Spleen (tissue), 11 donors: ENCODE results near the gene F2RL3. TPM values are rescaled to one million over a fixed set of nuclear protein-coding genes. Genes with fewer than 3 reads are reported as not detected.

ENCODE experiments used
- DNase-seq: peaks from one replicate; pipeline ENCODE4 v3.0.0-alpha.2; 2020
- H3K27ac ChIP-seq, 8 donors: fragments of 200-600 bp; sonication (generic) in 7 of 8; 1 replicate in 4 of 8; 2 replicates in 4 of 8; pipeline versions ENCODE4 v1.5.0 to v1.8.0; 2016 to 2021; ENCODE audit warnings: inconsistent platforms in 4 of 8, mild to moderate bottlenecking in 4 of 8, moderate library complexity in 1 of 8
- H3K27me3 ChIP-seq, 7 donors: fragments of 200-600 bp; sonication (generic) in 6 of 7; replicated peaks in 1 of 7; 1 replicate in 4 of 7; 2 replicates in 3 of 7; pipeline versions ENCODE4 v1.5.0 to v1.8.0; 2016 to 2021; ENCODE audit warnings: inconsistent platforms in 3 of 7, mild to moderate bottlenecking in 1 of 7
- H3K36me3 ChIP-seq, 6 donors: fragments of 200-600 bp; sonication (generic) in 5 of 6; 1 replicate in 4 of 6; 2 replicates in 2 of 6; pipeline versions ENCODE4 v1.5.0 to v1.8.0; 2016 to 2021; ENCODE audit warnings: inconsistent platforms in 2 of 6
- H3K4me1 ChIP-seq, 6 donors: fragments of 200-600 bp; sonication (generic) in 5 of 6; 1 replicate in 3 of 6; 2 replicates in 3 of 6; pipeline versions ENCODE4 v1.5.0 to v1.8.0; 2016 to 2021; ENCODE audit warnings: inconsistent platforms in 3 of 6
- H3K4me3 ChIP-seq, 8 donors: fragments of 200-600 bp; sonication (generic) in 7 of 8; 1 replicate in 4 of 8; 2 replicates in 4 of 8; pipeline versions ENCODE4 v1.5.0 to v1.8.0; 2016 to 2021; ENCODE audit warnings: inconsistent platforms in 4 of 8, mild to moderate bottlenecking in 4 of 8, moderate library complexity in 2 of 8
- H3K9me3 ChIP-seq, 8 donors: fragments of 200-600 bp; sonication (generic) in 7 of 8; 1 replicate in 4 of 8; 2 replicates in 4 of 8; pipeline versions ENCODE4 v1.5.0 to v1.8.0; 2016 to 2021; ENCODE audit warnings: inconsistent platforms in 4 of 8
- POLR2A ChIP-seq, 3 donors: fragments of 450-650 bp; IDR thresholded peaks; one replicate each; pipeline ENCODE4 v1.5.1; 2017; ENCODE audit warnings: antibody characterized with exemption in 3 of 3, mild to moderate bottlenecking in 1 of 3
- POLR2AphosphoS5 ChIP-seq, 3 donors: sonication (generic); formaldehyde crosslinking; IDR thresholded peaks; one replicate each; pipeline ENCODE4 v1.5.1; 2017; ENCODE audit warnings: antibody characterized with exemption in 3 of 3
- WGBS, 5 donors: extraction: QIAGEN DNeasy Blood & Tissue Kit in 3 of 5; methylation state at CpG; one replicate each; pipeline versions ENCODE4 v1.1.5 to v1.1.7; 2013 to 2018; 5-methylcytosine and 5-hydroxymethylcytosine counted together
- intact Hi-C: fragments of 100-400 bp; cut with DNase I; formaldehyde crosslinking; loops from one replicate; pipeline ENCODE4 v1.15.0; 2023; ENCODE audit warnings: low total_unique reads
- polyA plus RNA-seq, 3 donors: library from polyadenylated mRNA; stranded (reverse); fragments of 200-250 nt; gene quantifications; one replicate each; pipeline ENCODE4 v1.2.1, GENCODE V29; 2013
- total RNA-seq, 7 donors: library from RNA; depleted of rRNA in 3 of 7; stranded (reverse); fragments of >200 nt in 3 of 7; fragmentation: NEBNext Ultra II Directional in 4 of 7; extraction: Animal tissue kit (Norgen Biotek cat#: 25700) in 4 of 7; gene quantifications; one replicate each; pipeline versions ENCODE4 v1.1.0 to v1.2.1, GENCODE V29; 2016 to 2021
- TF ChIP-seq, protein P1 (sequence below), 11 experiments: fragments of 200-600 bp in 7 of 11; fragments of 450-650 bp in 4 of 11; sonication (generic) in 4 of 11; IDR thresholded peaks in 8 of 11; conservative IDR thresholded peaks in 3 of 11; 1 replicate in 7 of 11; 2 replicates in 4 of 11; pipeline versions ENCODE4 v1.4.0 to v1.8.0; 2016 to 2021; ENCODE audit warnings: antibody characterized with exemption in 11 of 11, inconsistent platforms in 4 of 11, mild to moderate bottlenecking in 1 of 11
- donor health status: healthy with polysubstance abuse.
- donor health status: DM: no; HTN: no; CAD: no; lungs with moderate emphysema.
- donor health status: DM: no; HTN: no; CAD: no.
- donor health status: Bipolar disorder and iron deficiency.
- donor health status: healthy.
- donor health status: DM: no; HTN: no; CAD: no.
- donor health status: DM: yes; HTN: yes; CAD: no.

Gene F2RL3
- total and polyA plus RNA-seq, 10 donors = 0.48 to 5.4 (median 1.8) TPM

DNA sequence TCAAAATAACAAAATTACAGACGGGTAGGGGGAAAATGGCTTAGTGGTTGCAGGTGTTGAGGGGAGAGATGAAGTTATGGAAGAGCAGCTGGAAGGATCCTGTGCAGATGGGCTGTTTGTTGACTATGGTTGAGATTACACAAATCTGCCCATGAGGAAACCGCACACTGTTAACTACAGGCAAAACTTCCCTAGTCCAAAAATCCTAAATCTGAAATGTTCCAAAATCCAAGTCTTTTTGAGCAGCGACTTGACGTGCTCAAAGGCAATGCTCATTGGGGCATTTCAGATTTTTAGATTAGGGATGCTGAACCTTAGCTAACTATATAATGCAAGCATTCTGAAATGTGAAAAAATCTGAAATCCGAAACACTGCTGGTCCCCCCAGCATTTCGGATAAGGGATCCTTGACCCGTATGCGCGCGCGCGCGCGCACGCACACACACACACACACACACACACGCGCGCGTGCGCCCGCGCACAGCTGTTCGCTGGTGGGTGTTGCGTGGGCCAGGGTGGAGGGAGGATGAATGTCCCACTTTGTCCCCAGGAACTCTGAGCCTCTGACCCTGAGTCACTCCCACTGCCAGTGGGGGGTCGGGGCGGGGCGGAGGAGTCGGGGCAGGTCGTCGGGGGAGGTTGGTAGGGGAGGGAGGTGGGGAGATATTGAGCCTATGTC, 6.8 kb downstream of the F2RL3 start:
- no peak for DNase-seq
- TF ChIP-seq POLR2AphosphoS5 (IDR thresholded peaks at IDR 0.05) (peak in 2 of 3 donors; percentile 45 to 73), POLR2A (IDR thresholded peaks at IDR 0.05) (no peak)
- TF ChIP-seq, protein P1, sequence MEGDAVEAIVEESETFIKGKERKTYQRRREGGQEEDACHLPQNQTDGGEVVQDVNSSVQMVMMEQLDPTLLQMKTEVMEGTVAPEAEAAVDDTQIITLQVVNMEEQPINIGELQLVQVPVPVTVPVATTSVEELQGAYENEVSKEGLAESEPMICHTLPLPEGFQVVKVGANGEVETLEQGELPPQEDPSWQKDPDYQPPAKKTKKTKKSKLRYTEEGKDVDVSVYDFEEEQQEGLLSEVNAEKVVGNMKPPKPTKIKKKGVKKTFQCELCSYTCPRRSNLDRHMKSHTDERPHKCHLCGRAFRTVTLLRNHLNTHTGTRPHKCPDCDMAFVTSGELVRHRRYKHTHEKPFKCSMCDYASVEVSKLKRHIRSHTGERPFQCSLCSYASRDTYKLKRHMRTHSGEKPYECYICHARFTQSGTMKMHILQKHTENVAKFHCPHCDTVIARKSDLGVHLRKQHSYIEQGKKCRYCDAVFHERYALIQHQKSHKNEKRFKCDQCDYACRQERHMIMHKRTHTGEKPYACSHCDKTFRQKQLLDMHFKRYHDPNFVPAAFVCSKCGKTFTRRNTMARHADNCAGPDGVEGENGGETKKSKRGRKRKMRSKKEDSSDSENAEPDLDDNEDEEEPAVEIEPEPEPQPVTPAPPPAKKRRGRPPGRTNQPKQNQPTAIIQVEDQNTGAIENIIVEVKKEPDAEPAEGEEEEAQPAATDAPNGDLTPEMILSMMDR (IDR thresholded peaks at IDR 0.05 in 8 of 11, conservative IDR thresholded peaks at IDR 0.05 in 3 of 11) = no peak
- Histone ChIP-seq H3K4me3 (peak overlapping the region in 5 of 8 donors; percentile 39 to 80 (median 52)), H3K4me1 (peaks cover 0 to 80% (median 57%) of the 10 kb centered on the region in 6 donors), H3K27ac (peak overlapping the region in 7 of 8 donors; percentile 71 to 89 (median 82)), H3K27me3 (peaks cover 0 to 56% (median 5%) of the 10 kb centered on the region in 7 donors), H3K36me3 (no peaks in the 10 kb centered on the region), H3K9me3 (no peaks in the 10 kb centered on the region)
- intact Hi-C loops = loop anchor here (10.0 kb wide), 1 partner anchor 61 kb away; no protein-coding TSS in a partner anchor
- 50 to 67% (median 55%) methylated on average over 26 to 30 of the region's 30 CpGs for WGBS, 5 donors

DNA sequence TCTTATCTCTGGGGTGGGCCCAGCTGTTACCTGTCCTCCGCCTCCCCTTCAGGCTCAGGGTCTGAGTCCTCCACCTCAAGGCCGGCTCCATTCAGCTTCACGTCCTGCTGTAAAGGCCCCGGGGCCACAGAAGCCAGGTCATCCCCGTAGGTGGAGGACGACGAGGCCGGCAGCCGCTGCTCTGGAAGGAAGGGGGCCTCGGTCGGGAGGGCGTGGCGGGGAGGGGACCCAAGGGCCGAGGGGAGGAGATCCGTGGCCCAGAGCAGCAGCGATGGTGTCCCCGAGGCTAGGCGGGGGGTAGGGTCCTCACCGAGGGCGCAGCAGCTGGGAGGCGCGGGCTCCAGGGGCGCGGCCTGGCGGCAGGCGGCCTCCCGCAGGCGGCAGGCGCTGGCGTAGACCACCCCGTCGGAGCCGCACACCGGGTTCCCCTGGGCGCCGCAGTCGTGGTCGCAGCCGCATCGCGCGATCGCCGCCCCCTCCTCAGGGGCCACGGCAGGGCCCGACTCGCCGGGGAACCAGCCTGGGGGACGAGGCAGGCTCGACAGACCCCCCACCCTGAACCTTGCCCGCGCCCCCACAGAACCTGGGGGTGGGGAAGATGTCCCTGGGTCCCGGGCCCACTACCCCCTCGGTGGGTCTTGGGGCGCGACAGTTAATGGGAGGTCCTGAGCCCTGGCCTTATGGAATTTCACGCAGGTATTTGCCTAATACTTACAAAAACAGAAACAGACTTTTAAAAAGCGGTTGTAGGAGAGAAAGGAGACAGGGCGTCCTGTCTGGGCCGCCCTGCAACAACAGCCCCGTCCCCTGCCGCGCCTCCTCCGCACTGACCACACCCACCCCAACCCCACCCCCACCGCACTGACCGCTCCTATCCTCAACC, 7.6 kb downstream of the F2RL3 start:
- no peaks in the 10 kb centered on the region for H3K36me3 ChIP-seq
- no peaks in the 10 kb centered on the region for H3K9me3 ChIP-seq
- H3K27me3 ChIP-seq = peaks cover 0 to 56% (median 5%) of the 10 kb centered on the region in 7 donors
- peak overlapping the region; percentile 11 to 89 (median 80) for H3K27ac ChIP-seq
- peak; percentile 86 for DNase-seq
- peak overlapping the region; percentile 32 to 80 (median 47) for H3K4me3 ChIP-seq
- TF ChIP-seq, protein P1 (IDR thresholded peaks at IDR 0.05 in 8 of 11, conservative IDR thresholded peaks at IDR 0.05 in 3 of 11) = no peak
- TF ChIP-seq POLR2AphosphoS5 (IDR thresholded peaks at IDR 0.05) = peak; percentile 51 to 68 (median 54)
- peaks cover 0 to 80% (median 55%) of the 10 kb centered on the region in 6 donors for H3K4me1 ChIP-seq
- WGBS, 5 donors = 3 to 7% (median 4%) methylated on average over 34 to 66 of the region's 66 CpGs
- intact Hi-C loops = loop anchor here (10.0 kb wide), 1 partner anchor 62 kb away; no protein-coding TSS in a partner anchor

DNA sequence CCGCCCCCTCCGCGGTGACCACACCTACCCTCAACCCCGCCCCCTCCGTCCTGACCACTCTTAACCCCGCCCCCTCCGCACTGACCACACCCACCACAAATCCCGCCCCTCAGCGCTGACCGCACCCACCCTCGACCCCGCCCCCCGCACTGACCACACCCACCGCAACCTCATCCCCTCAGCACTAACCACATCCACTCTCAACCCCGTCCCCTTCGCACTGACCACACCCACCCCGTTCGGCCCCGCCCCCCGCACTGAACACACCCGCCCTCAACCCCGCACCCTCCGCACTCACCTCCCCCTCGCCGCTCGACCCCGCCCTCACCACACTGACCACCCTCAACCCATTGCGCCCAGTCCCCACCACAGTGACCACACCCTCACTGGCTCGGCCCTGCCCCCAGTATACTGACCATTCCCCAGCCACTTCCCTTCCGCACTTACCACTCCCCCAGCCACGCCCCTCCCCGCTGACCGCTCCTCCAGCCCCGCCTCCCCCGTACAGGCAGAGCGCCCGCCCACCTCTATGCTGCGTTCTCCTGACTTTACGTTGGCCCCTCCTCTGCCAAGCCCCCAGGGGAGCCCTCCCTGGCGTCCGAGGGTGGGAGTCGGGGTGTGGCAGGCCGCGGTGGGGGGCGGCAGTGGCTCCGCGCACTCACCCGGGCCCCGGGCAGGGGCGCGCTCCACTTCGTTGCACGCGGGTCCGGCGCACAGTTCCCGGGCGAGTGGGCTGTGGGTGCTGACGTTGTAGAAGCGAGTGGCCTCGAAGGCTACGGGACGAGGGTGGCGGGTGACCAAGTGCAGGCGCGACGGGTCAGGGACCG, 8.4 kb downstream of the F2RL3 start:
- WGBS, 5 donors = 2 to 3% (median 2%) methylated on average over 45 to 68 of the region's 68 CpGs
- Histone ChIP-seq H3K27ac (peak overlapping the region; percentile 42 to 89 (median 76)), H3K4me3 (peak overlapping the region; percentile 48 to 80 (median 53)), H3K27me3 (peaks cover 0 to 56% (median 5%) of the 10 kb centered on the region in 7 donors), H3K4me1 (peaks cover 0 to 73% (median 52%) of the 10 kb centered on the region in 6 donors), H3K9me3 (no peaks in the 10 kb centered on the region), H3K36me3 (no peaks in the 10 kb centered on the region)
- peak; percentile 95 for DNase-seq
- intact Hi-C loops = loop anchor here (10.0 kb wide), 1 partner anchor 62 kb away; no protein-coding TSS in a partner anchor
- TF ChIP-seq POLR2AphosphoS5 (IDR thresholded peaks at IDR 0.05) = peak; percentile 56 to 80 (median 72)
- TF ChIP-seq POLR2A (IDR thresholded peaks at IDR 0.05) = no peak

DNA sequence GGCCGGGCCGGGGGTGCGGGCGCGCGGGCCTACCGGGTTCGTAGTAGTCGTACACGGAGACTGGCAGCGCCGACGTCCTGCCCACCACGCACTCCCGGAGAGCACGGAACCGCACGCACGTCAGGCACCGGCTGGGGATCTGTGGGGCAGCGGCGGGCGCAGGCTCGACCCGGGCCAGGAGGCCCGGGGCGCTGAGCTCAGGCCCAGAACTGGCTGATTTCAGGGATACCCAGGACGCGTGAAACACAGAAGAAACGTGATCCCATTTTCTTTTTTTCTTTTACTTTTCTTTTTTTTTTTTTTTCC, 9.0 kb downstream of the F2RL3 start:
- no peaks in the 10 kb centered on the region for H3K9me3 ChIP-seq
- peaks cover 0 to 67% (median 49%) of the 10 kb centered on the region in 6 donors for H3K4me1 ChIP-seq
- H3K4me3 ChIP-seq = peak overlapping the region; percentile 48 to 80 (median 53)
- TF ChIP-seq POLR2AphosphoS5 (IDR thresholded peaks at IDR 0.05) (no peak), POLR2A (IDR thresholded peaks at IDR 0.05) (no peak)
- TF ChIP-seq, protein P1 (IDR thresholded peaks at IDR 0.05 in 8 of 11, conservative IDR thresholded peaks at IDR 0.05 in 3 of 11) = no peak
- no peak for DNase-seq
- H3K27me3 ChIP-seq = peaks cover 0 to 56% (median 5%) of the 10 kb centered on the region in 7 donors
- 7 to 21% (median 11%) methylated on average over 19 to 30 of the region's 30 CpGs for WGBS, 5 donors
- peak overlapping the region; percentile 42 to 89 (median 76) for H3K27ac ChIP-seq
- intact Hi-C loops = loop anchor here (10.0 kb wide), 1 partner anchor 63 kb away; no protein-coding TSS in a partner anchor
- no peaks in the 10 kb centered on the region for H3K36me3 ChIP-seq
